Measurements from ENCODE around the gene PARVG.

Gene PARVG

GRCh38 chr22:44246615-44247326 is 66.0 kb downstream of the PARVG start:
- no peak for DNase-seq

GRCh38 chr22:44247346-44247745 is 66.6 kb downstream of the PARVG start:
- DNase-seq, result no peak

- DNase-seq, result no peak
These were observed 67.5 kb downstream of the PARVG start for GRCh38 chr22:44247923-44248892.

DNA sequence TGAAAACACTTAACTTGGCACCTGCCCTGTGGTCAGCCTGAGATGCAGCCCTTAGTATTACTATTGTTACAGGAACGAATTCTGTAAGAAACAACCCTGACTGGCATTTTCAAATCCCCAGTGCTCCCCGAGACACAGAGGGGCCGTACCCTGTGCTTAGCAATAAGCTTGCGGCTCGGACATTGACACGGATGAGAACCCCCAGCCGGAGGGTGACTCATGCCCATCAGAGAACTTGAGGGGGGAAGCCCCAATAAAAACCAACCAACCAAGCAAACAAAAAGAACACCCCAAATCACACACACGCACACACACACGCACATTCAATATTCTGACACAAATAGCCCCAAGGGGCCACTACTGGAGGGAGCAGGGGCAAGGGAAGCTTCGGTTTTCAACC is 68.2 kb downstream of the PARVG start:
- DNase-seq, result no peak

DNA sequence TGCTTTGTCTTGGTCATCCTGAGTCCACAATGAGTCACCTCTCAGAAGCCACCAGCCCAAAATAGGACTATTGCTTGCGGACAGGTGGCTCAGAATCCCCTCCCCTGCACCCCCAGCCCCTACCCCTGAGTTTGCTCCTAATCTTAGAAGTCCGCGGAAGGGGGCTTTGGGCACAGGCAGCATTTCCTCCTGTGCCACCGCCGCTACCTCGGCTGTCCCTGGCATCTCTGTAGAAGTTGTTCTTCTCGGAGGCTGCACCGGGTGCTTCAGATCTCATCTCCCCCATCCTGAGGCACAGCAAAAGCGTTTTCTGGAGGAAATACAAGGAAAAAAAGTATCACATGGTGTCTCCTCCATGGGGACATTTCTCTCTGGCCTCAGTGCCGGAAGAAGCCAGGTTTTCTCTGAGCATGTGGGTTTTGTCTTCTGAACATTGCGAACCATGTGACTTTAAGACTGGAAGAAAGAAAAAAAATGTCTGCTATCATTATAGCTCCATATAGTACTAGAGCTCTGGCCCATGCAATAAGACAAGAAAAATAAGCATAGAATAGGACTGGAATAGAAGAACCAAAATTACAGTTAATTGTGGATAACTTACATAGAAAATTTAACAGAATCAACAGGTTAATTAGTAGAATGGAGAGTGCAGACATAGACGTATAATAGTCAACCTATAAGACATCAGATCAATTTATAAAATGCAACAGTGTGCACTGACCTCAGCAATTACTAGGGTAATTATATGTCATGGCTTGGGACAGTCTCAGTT is 68.8 kb downstream of the PARVG start:
- DNase-seq, result no peak

DNA sequence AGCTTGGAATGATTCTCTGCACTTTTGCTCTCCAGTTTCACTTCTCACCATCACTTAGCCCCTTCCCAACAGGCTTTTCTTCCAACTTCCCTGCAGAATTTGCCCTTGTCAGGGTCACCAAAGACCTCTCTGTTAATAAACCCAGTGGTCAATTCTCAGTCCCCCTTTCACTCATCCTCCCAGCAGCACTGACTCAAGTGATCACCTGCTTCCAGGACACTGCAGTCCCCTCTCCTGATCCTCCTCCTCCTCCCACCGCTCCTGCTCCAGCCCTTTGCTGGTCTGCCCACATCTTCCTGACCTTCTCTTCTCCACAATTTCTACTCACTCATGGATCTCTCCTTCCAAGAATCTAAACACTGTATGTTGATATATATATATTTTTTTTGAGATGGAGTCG is 74.1 kb downstream of the PARVG start:
- DNase-seq, result no peak

GRCh38 chr22:44256085-44256484 is 75.4 kb downstream of the PARVG start:
- DNase-seq, result no peak

- no peak for DNase-seq
These were observed 76.1 kb downstream of the PARVG start for GRCh38 chr22:44256556-44257485.

Data from stimulated activated CD4-positive, alpha-beta T cell treated with anti-CD3 and anti-CD28 coated beads, Interleukin-4, amount 100 ng/mL, for 1 hour (primary cell).